C1 segment of cervical spinal cord (tissue), 14 donors: ENCODE results near the gene MOB3B.
A peak's percentile ranks its signal among the peaks of the same experiment; 100 is the strongest.
"Not testable (repeated sequence)": the region's sequence is repeated elsewhere in the genome, so short reads cannot be mapped to it uniquely, and the experiment has no call there.

Experiments used
- DNase-seq, 14 donors: peaks; one replicate each; lab custom pipeline; 2025; lab: John Stamatoyannopoulos, UW

Gene MOB3B

GRCh38 chr9:27476870-27477515 is 52.6 kb downstream of the MOB3B start:
- no peak for DNase-seq

GRCh38 chr9:27475057-27475595 is 54.5 kb downstream of the MOB3B start:
- DNase-seq: no peak

- no peak for DNase-seq
These were observed 55.3 kb downstream of the MOB3B start for GRCh38 chr9:27474305-27474704.

GRCh38 chr9:27473111-27473529 is 56.5 kb downstream of the MOB3B start:
- DNase-seq: peak in 7 of 14 donors; percentile 6 to 67 (median 37)

- DNase-seq: peak in 1 of 14 donors; percentile 20
These were observed 57.4 kb downstream of the MOB3B start for GRCh38 chr9:27472195-27472594.

- DNase-seq: no peak
These were observed 57.8 kb downstream of the MOB3B start for GRCh38 chr9:27471789-27472188.

GRCh38 chr9:27471366-27471765 is 58.2 kb downstream of the MOB3B start:
- DNase-seq: no peak

GRCh38 chr9:27470291-27470856 is 59.2 kb downstream of the MOB3B start:
- no peak for DNase-seq

GRCh38 chr9:27469550-27469949 is 60.1 kb downstream of the MOB3B start:
- DNase-seq: no peak

- DNase-seq: peak in 1 of 14 donors; percentile 55
These were observed 61.0 kb downstream of the MOB3B start for GRCh38 chr9:27468462-27469110.

- peak in 1 of 14 donors; percentile 45 for DNase-seq
These were observed 61.6 kb downstream of the MOB3B start for GRCh38 chr9:27468000-27468399.

GRCh38 chr9:27467486-27467885 is 62.1 kb downstream of the MOB3B start:
- DNase-seq: no peak

GRCh38 chr9:27466516-27466915 is 63.1 kb downstream of the MOB3B start:
- DNase-seq: not testable (repeated sequence)

GRCh38 chr9:27464950-27465349 is 64.7 kb downstream of the MOB3B start:
- not testable (repeated sequence) for DNase-seq

GRCh38 chr9:27462846-27463245 is 66.8 kb downstream of the MOB3B start:
- DNase-seq: no peak

GRCh38 chr9:27462434-27462833 is 67.2 kb downstream of the MOB3B start:
- DNase-seq: no peak

GRCh38 chr9:27460226-27461023 is 69.2 kb downstream of the MOB3B start:
- no peak for DNase-seq

GRCh38 chr9:27457445-27457844 is 72.2 kb downstream of the MOB3B start:
- no peak for DNase-seq

GRCh38 chr9:27453860-27454553 is 75.6 kb downstream of the MOB3B start:
- DNase-seq: no peak

- DNase-seq: no peak
These were observed 78.3 kb downstream of the MOB3B start for GRCh38 chr9:27451207-27451797.

- no peak for DNase-seq
These were observed 78.9 kb downstream of the MOB3B start for GRCh38 chr9:27450752-27451151.
